CD4-positive, alpha-beta T cell treated with Interleukin-6 at 100 ng/mL for 8 hours (primary cell): ENCODE measurements around the gene ABCA7.

Source experiments
- DNase-seq: peaks from one replicate; pipeline ENCODE4 v3.0.0-alpha.2; 2020; ENCODE audit warnings: mixed read lengths, low spot score

ABCA7 gene

DNA sequence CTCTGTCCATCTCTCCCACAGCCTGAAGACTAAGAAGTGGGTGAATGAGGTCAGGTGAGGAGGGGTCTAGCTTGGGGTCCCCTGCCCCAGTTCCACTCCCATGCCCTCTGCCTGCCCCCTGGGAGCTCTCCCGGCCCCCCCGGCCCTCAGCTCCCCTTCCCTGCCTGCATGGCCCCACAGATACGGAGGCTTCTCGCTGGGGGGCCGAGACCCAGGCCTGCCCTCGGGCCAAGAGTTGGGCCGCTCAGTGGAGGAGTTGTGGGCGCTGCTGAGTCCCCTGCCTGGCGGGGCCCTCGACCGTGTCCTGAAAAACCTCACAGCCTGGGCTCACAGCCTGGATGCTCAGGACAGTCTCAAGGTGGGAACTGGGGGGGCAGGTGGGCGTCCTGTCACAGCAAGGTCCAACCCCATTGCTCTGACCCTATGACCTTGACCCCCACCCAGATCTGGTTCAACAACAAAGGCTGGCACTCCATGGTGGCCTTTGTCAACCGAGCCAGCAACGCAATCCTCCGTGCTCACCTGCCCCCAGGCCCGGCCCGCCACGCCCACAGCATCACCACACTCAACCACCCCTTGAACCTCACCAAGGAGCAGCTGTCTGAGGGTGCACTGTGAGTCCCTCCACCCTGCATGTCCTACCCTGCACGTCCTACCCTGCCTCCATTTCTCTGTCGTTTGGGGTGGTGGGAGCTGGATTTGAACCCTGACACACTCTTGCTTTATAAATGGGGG lies 16.1 kb downstream of the ABCA7 start:
- no peak for DNase-seq

DNA sequence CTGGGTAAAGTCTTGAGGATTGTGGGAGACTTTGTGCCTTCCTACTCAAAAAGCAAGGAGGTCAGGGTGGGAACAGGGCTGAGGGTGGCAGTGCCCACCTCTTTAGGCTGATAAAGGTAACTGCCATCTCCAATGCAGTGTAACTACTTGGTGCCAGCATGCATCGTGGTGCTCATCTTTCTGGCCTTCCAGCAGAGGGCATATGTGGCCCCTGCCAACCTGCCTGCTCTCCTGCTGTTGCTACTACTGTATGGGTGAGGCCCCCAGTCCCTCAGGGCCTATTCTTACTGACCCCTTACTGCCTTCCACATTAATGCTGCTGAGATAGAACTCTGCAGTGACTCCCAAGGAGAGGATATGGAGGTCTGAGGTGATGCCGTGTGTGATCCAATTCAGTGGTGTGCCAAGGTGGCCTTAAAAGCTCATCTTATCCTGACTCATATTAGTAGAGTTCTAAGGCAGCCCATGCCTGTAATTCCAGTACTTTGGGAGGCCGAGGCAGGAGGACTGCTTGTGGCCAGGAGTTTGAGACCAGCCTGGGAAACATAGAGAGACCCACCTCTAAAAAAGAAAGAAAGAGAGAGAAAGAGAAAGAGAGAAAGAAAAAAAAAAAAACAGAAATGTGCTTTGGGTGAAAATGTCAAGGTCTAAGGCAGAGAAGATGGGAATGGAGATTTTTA lies 17.4 kb downstream of the ABCA7 start:
- DNase-seq, result peak; percentile 71

DNA sequence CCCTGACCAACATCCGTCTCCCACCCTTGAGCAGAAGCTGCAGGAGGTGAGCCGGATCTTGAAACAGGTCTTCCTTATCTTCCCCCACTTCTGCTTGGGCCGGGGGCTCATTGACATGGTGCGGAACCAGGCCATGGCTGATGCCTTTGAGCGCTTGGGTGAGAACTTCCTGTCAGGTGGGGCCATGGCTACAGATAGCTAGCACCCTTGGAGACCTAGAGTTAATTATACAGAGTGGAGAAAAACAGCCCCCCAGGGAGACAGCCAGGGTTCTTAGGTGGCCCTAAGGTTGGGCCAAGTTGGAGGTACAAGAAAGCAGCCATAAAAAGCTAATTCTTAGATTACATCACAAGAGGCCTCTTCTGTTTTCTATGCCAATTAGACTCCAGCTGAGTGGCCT lies 18.2 kb downstream of the ABCA7 start:
- DNase-seq, result no peak

DNA sequence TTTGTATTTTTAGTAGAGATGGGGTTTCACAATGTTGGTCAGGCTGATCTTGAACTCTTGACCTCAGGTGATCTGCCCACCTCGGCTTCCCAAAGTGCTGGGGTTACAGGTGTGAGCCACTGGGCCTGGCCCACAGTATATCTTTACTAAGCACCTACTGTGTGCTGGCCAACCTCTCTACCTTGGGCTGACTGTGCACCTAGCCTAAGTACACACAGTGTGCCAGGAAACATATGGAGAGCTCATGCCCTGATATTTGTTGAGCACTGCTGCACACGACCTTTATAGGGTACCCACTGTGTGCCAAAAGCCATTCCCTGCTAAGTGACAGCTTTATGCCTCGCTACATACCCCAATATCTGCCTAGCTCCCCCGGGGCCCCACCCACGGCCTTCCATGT lies 20.8 kb downstream of the ABCA7 start:
- no peak for DNase-seq

DNA sequence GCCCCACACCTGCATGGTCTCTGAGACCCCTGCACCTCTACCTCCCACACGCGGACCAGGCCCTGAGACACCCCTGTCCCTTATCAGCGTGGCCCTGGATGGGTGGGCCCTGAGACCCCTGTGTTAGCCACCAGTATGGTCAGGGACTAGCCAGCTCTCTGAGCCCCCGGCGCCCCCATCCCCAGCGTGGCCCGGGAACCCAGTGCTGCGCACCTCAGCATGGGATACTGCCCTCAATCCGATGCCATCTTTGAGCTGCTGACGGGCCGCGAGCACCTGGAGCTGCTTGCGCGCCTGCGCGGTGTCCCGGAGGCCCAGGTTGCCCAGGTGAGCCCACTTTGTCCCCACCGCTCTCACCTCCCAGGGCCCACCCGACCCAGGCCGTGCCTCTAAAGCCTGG lies 22.1 kb downstream of the ABCA7 start:
- no peak for DNase-seq

DNA sequence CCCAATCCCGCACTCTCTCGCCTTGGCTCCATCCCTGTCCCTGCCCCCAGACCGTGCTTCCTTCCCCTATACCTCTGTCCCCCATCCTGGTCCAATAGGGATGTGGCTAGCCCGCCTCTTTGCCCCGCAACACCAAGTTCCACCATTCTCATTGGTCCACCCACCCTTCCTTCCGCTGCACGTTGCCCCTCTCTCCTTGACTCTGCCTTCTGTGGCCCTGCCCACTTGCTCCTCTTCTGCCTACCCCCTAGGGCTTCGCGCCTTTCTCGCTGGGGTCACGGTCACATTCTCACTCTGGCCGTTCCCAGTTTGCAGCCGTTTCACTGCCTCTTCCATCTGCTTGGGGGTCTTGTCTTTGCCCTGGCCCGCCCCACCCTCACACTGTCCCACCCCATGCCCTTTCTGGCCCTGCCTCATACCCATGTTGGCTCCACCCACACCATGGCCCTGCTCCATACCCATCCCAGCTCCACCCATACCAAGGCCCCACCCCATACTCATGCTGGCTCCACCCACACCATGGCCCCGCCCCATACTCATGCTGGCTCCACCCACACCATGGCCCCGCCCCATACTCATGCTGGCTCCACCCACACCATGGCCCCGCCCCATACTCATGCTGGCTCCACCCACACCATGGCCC lies 22.6 kb downstream of the ABCA7 start:
- DNase-seq, result no peak

DNA sequence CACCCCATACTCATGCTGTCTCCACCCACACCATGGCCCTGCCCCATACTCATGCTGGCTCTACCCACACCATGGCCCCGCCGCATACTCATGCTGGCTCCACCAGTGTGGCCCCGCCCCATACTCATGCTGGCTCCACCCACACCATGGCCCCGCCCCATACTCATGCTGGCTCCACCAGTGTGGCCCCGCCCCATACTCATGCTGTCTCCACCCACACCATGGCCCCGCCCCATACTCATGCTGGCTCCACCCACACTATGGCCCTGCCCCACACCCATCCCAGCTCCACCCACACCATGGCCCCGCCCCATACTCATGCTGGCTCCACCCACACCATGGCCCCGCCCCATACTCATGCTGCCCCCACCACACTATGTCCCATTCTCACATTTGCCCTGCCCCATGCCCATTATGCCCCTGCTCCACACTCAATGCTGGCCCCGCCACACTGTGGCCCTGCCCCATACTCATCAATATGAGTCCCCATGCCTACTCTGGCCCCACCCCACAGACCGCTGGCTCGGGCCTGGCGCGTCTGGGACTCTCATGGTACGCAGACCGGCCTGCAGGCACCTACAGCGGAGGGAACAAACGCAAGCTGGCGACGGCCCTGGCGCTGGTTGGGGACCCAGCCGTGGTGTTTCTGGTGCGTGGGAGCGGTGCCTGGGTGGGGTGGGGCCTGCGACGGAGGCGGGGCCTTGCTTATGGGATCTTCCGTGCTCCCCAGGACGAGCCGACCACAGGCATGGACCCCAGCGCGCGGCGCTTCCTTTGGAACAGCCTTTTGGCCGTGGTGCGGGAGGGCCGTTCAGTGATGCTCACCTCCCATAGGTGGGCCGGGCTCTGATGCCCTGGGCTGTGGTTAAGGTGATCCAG lies 23.4 kb downstream of the ABCA7 start:
- DNase-seq, result no peak

DNA sequence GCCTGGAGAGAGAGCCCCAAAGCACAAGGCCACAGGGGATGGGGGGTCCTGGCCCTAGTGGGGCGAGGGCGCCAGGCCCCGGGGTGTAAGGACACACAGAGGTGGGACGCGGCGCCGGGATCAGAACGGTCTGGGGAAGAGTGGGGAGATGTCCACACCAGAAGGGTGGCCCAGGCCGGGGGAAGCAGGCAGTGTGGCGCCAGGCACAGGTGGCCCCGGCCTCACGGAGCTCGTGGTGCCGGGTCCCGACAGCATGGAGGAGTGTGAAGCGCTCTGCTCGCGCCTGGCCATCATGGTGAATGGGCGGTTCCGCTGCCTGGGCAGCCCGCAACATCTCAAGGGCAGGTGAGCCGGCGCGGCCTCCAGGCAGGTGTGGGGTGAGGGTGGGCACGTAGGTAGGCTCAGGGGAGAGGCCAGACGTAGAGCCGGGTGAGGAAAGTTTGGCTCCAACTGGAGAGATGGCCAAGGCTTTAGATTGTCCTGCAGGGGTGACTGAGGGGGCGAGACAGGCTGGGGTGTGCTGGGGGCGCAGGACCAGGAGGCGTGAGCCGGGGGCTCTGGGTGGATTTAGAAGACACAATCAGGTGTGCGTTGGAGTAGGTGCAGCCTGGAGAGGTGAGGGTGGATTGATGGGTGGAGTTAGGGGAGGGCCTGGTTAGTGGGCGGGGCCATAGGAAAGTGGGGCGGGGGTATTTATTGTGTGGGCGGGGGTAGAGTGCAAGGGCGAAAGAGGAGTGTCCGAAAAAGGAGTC lies 24.2 kb downstream of the ABCA7 start:
- no peak for DNase-seq

DNA sequence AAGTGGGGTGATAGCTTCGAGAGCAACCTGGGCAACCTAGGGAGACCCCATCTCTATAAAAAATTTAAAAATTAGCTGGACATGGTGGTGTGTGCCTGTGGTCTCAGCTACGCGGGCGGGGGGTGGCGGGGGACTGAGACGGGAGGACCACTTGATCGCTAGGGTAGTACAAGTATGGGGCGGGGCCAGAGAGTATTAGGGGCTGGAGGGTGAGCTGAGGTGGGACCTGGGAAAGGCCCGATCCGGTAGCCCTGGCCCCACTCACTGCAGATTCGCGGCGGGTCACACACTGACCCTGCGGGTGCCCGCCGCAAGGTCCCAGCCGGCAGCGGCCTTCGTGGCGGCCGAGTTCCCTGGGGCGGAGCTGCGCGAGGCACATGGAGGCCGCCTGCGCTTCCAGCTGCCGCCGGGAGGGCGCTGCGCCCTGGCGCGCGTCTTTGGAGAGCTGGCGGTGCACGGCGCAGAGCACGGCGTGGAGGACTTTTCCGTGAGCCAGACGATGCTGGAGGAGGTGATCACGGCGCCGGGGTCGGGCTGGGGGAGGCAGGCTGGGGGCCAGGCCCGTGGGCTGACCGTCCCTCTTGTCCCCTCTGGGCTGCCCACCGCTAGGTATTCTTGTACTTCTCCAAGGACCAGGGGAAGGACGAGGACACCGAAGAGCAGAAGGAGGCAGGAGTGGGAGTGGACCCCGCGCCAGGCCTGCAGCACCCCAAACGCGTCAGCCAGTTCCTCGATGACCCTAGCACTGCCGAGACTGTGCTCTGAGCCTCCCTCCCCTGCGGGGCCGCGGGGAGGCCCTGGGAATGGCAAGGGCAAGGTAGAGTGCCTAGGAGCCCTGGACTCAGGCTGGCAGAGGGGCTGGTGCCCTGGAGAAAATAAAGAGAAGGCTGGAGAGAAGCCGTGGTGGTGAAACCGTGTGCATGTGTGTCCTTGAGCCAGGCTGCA lies 25.0 kb downstream of the ABCA7 start:
- DNase-seq, result peak; percentile 70

DNA sequence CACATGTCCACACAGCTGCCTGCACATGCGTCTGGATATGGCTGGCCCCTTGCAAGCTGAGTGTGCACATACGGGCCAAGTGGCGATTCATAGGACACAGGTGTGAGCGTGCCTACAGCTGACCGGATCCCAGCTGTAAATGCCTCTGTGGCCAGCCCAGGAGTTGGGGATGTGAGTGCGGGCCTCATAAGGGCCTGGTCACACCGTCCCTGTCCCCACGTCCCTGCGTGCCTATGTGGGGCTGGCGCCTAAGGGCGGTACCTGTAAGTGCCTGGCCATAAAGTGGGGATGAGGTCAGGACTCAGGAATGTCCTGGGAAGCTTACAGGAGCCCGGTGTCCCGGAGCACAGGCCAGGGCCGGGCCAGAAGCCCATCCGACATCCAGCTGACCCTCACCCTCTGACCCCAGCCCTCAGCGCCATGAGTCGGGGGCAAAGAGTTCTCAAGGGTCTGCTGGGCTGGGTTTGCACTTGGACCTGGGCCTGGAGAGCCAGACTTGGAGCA lies 25.8 kb downstream of the ABCA7 start:
- no peak for DNase-seq

DNA sequence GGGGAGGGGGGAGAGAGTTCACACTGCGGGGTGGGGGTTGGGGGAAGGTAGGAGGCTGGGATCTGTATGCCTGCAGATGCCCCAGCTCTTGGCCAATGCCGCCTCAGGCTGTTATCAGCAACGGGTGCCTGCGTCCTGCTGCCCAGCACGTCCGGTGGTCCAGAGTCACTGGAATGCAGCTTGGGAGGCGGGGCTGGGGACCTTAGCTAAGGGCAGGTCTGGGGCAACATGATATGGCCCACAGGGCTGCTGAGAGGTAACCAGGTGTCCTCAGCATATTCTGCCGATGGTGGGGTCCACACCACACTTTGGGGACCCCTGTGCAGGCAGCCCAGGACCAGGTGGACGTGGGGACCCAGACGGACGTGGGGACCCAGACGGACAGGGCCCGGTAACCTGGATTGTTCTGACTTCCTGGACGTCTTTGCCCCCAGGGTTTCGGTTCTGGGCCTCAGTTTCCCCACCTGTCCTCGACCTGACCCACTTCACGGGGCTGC lies 26.4 kb downstream of the ABCA7 start:
- no peak for DNase-seq

DNA sequence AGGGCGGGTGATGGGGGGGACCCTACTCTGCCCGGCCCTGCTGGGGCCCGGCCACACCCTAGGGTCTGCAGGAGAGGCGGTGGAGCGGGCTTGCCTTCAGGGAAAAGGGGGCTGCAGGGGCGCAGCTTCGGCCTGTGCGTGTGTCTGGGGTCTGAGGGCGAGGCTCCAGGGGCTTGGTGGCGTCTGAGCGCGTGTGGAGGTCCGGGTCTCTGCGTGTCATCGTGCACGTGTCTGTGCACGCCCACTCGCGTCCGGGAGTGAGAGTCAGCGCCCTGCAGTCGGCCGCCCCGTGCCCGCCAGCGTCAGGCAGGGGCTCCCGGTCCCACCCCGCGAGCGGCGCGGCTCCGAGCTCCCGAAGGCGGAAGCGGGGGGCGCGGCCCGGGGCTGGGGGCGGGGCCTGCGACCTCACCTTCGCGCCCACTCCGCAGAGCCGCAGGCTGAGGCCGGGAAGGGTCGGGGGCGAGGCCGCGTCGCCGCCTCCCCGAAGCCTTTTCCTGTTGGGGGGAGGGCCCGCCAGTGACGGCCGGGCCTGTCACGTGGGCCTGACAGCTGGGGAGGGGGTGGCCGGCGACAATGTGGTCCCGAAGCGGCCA lies 26.9 kb downstream of the ABCA7 start, which contains the start of gene ARHGAP45:
ARHGAP45 (plus strand) TSS at position 420 of the 593 bp plus-strand sequence. CDS start 239 bp downstream, outside the sequence.
- DNase-seq, result peak; percentile 89

DNA sequence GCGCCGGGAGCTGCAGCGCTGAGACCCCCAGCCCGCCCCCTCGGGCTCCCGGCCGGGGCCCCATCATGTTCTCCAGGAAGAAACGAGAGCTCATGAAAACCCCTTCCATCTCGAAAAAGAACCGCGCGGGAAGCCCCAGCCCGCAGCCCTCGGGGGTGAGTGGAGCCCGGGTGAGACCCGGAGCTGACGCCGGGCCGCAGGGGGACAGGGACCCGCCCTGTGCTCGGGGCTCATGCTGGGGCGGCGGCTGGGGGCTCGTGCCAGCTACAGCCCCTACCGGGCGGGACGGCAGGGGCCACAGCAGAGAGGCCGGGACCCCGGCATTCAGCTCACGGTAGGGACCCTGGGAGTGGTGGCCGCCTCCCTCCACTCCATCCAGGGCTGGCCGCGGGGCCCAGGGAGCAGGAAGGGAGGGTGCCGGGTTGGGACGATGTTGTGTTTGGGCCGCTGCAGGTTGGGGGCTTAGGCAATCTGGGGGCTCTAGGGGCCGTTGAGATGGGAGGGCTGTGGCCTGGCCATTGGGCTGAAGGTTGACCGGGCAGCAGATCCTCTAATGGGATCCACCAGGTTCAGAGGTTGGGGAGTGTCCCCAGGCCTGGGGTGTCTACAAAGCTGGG lies 27.5 kb downstream of the ABCA7 start:
- DNase-seq, result no peak

DNA sequence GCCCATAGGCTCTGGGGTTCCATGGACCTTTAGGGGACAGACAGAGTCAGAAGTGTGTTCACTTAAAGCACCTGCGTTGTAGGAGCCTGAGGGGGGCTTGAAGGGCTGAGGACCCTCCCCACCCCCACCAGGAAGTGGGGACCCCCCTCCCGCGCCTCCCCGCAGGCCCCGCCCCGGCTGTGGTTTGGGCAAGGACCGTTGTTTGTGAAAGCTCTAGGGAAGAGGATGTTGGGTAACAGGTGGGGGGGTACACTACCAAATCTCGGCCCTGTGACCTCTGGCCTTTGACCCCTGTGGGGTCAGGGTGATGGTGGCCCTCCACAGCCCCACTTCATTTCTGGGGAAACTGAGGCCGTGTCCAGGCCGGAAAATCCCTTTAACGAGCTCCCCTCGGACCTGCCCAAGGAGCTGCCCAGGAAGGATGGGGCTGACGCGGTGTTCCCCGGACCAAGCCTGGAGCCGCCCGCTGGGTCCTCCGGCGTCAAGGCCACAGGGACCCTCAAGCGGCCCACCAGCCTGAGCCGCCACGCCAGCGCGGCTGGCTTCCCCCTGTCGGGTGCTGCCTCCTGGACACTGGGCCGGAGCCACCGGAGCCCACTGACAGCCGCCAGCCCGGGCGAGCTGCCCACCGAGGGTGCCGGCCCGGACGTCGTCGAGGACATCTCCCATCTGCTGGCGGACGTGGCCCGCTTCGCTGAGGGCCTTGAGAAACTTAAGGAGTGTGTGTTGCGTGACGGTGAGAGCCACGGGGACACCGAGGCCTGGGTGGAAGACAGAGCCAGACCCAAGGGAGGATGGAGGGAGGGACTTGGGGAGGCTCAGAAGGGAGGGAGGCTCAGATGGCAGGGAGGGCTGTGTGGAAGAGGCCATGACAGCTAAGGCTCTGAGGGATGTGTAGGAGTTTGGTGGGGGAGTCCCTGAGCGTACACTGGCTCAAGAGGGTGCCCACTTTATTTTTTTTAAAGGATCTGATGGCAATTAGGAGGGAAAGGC lies 28.4 kb downstream of the ABCA7 start:
- peak; percentile 83 for DNase-seq

DNA sequence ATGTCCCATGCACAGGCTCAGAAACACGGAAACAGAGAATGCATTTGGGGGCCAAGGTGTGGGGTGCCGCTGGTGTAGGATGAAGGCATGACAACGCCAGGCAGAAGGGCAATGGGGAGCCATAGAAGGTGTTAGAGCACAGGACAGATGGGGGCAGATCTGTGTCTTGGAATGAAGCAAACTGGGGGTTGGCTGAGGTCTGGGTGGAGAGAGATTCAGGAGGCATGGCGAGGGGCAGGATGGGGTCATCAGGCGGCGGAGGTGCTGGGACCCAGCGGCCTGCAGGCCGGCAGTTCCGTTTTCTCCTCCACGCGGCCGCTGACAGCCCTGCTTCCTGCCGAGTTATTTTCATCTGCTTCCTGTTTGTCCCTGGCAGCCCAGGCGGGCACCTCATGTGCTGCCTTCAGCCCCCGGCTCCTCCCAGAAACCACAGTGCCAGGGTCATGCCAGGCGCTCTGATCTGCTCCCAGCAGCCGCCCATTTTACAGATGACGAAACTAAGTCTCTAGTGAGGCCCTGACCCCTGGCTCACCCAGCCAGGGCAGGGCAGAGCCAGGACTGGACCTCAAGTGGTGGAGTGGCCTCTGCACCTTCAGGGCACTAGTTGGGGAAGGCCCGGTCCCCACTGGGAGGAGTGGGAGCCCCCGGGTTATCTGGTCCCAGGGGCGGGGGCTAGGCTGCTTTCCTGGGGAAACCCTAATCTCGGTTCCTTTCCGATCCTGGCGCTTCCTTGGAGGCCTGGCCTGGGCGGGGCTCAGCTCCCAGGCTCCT lies 29.3 kb downstream of the ABCA7 start:
- peak; percentile 84 for DNase-seq

DNA sequence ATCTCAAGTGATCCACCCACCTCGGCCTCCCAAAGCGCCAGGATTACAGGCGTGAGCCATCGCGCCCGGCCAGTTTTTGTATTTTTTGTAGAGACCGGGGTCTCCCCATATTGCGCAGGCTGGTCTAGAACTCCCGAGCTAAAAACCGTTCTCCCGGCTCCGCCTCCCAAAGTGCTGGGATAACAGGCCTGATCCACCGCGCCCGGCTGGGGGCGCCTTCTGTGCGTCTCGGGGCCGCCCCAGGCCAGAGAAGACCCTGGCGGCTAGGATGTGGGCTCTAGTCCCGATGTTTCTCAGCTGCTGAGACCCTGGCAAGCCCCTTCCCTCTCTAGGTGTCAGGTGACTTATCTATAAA lies 30.6 kb downstream of the ABCA7 start:
- DNase-seq, result no peak
